ENCODE measurements around the gene GRM8.

GRM8 gene

DNA sequence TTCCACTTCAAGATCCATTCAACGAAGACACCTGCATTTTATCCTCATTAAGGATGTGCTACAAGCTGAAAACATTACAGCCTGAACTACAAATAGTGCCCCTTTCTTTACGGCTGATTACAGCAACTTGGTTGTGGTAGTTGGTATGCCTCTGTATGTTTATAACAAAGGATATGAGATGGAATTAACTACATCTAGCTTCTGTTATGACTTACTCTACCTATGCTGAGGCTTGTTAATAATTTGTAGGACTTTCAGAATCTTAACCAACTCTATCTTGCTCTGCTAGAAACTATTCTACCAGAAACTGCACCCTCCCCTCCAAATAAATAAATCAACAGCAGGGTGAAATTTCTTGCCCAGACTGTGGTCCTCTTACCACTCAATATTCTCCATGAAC lies 448.1 kb downstream of the GRM8 start:
- no peak for DNase-seq

GRCh38 chr7:126803990-126804389 lies 448.8 kb downstream of the GRM8 start:
- DNase-seq: peak; percentile 64

DNA sequence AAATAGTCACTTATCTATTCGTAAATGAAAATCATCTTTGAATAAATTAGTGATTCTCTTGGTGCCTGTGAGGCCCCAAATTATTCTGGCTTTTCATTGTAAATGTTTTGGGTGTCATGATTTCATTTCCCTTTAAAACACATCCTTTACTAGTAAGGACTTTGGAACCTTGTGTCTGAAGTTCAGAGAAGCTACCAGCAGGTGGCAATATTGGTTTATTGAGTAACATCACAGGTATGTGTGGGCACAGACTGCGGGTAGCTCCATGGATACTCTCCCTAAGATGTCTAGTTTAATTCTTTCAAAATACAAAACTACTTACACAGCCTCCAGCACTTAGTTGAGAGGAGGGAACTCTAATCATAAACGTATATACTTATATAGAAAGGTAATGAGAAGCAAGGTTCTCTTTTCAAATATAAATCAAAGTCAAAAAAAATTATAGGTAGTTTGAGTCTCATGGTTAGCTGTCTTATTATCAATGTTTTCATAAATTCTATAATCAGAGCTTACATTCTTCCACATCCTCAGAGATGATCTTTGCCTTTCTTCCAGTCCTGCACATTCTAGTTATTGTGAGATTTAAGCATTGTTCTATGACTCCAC lies 449.6 kb downstream of the GRM8 start:
- DNase-seq: peak; percentile 77

DNA sequence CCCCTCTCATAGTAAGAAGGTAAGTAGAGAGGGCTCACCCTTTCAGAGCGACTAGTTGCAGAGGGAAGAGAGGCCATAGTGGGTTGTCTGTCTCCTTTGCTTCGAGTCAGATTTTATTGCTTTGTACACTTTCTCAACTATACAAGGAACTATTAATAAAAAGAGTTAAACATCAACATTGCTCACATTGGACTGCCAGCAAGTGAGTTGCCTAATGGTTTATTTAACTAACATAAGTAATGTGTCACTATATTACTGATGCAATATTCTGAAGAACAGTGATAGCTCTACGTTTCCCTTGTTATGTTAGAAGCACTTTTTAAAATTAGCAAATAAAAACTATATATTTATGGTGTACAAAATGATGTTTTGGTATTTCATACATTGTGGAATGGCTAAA lies 451.0 kb downstream of the GRM8 start:
- no peak for DNase-seq

- DNase-seq: no peak
Observed at GRCh38 chr7:126799541-126799940, 453.2 kb downstream of the GRM8 start.

DNA sequence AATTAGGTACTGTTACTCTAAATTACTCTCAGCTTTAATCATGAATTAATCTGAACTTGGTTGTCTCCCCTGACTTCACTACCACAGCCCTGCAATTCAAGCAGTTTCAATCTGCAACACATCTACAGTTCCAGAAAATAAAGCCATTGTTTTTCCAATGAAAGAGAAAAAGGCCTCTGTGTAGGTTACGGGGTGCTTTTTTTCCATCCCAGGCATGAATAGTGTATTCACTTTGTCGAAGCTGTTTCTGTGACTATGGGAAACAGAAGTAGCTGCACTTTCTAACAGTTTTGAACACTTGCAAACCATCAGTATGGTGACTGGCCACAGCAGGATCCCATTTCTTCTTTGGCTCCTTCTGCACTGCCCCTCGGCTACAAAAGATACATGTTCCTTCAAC lies 460.2 kb downstream of the GRM8 start:
- DNase-seq: no peak

DNA sequence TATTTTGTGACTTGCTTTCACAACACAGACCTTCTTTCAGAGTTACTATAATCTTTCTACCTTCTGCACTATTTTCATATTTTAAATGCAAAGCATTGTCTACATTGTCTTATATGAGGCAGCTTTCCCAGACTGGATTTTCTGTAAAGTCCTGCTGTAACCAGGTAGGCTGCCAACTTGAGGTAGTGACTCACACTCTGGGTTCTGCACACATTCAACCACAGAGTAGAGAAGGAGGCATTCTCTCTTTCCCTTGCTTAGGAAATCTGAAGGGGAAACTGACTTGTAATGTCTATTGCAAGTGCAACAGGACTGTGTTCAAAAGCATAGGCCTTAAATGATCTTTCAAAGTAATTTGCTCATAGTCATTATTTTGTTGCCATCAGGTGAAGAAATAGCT lies 461.4 kb downstream of the GRM8 start:
- DNase-seq: no peak

DNA sequence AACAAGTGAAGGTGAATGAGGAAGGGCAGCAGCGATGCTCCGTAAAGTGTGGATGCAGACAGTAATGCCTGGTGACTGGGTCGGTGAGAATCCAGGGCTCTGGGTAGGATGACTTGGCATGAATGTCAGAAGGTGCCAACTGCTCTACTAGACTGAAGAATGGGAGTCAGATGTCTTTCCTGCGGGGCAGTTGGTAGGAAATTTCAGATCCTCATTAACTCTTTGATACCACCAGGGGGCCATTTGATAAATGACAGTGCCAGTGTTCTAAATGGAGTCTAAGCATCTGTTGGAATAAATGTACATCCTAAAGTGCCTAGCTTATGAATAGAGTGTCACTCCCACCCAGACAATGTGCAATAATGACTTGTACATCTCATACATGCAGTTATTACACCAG lies 462.0 kb downstream of the GRM8 start:
- DNase-seq: no peak

- no peak for DNase-seq
Observed at GRCh38 chr7:126783613-126784012, 469.1 kb downstream of the GRM8 start.

GRCh38 chr7:126780993-126781392 lies 471.7 kb downstream of the GRM8 start:
- no peak for DNase-seq

- no peak for DNase-seq
Observed at GRCh38 chr7:126778101-126778500, 474.6 kb downstream of the GRM8 start.

DNA sequence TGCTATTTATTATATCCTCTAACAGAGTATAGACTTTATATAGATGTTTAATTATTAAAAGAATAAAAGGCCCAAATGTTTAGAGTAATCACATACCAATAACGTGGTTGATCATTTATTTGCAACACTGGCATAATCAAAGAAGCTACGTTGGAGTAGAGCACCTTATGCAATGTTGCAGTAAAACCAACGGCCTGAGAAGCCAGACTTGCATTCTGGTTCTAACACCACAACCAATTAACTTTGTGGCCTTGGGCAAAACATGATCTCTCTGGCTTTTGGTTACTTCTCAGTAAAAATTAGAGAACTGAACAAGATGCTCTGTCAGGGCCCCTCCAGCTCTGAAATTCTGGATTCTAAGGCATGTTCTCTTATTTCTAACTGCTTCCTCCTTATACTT lies 476.2 kb downstream of the GRM8 start:
- peak; percentile 55 for DNase-seq

- no peak for DNase-seq
Observed at GRCh38 chr7:126774077-126774476, 478.7 kb downstream of the GRM8 start.

- DNase-seq: no peak
Observed at GRCh38 chr7:126768836-126769235, 483.9 kb downstream of the GRM8 start.

DNA sequence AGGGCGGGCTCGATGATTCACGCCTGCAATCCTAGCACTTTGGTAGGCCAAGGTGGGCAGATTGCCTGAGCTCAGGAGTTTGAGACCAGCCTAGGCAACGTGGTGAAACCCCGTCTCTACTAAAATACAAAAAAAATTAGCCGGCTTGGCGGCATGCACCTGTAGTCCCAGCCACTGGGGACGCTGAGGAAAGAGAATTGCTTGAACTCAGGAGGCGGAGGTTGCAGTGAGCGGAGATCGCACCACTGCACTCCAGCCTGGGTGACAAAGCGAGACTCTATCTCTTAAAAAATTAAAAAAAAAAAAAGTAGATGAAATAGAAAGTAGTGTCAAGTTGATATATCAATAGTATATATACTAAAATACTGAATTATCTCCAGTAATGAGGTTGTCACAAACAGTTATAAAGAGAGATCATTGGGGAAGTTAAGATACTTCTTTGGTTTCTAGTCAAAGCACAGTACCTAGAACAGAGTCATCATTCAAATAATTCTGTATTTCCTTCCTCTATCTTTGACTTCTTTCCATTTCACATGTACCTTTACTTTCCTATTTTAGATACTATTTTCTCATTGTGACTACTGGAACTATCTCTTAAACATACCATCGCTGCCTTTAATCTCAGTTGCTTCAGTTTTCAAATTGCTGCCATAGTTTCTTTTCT lies 491.7 kb downstream of the GRM8 start:
- no peak for DNase-seq

- DNase-seq: no peak
Observed at GRCh38 chr7:126755381-126755780, 497.4 kb downstream of the GRM8 start.

- DNase-seq: no peak
Observed at GRCh38 chr7:126750207-126750911, 502.4 kb downstream of the GRM8 start.

- DNase-seq: no peak
Observed at GRCh38 chr7:126728967-126729366, 523.8 kb downstream of the GRM8 start.

GRCh38 chr7:126727930-126728391 lies 524.8 kb downstream of the GRM8 start:
- peak; percentile 88 for DNase-seq

- peak; percentile 54 for DNase-seq
Observed at GRCh38 chr7:126723966-126724544, 528.7 kb downstream of the GRM8 start.

DNA sequence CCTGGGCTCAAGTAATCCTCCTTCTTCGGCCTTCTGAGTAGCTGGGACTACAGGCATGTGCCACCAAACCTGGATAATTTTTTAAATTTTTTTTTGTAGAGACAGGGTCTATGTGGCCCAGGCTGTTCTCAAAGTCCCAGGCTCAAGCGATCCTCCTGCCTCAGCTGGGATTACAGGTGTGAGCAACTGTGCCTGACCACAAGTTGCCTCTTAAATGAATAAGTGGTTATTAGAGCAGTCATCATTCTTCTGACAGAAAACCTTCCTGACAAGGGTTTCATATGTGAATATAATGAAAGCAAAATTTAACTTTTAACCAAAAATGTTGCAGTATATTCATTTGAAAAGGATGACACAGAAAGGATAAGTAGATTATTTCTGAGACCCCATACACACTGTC lies 532.5 kb downstream of the GRM8 start:
- DNase-seq: no peak

GRCh38 chr7:126718419-126718818 lies 534.3 kb downstream of the GRM8 start:
- DNase-seq: no peak

DNA sequence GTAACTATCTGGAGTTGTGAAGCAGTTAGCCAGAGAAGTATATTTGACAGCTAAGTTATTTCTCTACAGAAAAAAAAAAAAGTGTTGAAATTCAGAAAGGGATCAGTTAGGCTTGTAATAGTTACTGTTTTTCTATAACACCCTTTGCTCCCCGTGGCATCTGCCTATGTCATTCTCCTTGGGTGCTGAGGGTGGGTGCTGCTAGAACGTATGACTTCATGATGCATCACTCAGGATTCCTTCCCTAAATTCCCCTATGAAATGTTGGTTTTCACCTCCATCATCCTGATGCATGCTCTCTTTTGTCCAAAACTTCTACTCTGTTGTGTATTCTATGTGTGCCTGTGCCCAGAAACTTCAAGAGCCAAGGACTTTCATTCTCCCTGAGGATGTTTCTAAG lies 536.4 kb downstream of the GRM8 start:
- no peak for DNase-seq

DNA sequence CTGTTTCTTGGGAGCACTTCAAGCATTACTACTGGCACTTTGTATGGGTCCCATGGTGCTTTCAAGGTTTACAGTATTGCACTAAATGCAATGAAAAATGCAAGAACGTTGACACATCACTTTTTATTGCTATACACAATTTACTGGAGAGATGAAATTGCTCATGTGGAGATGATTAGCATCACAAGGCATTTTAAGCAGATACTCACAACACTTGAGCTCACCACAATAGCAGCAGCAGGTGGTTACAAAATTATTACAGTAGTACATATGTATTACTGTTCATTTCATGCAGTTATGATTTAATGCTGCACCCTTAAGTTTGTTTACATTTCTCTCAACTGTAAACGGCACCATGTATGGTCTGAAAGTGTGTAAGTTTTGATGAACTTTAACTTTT lies 537.7 kb downstream of the GRM8 start:
- DNase-seq: no peak

All from islet precursor cell (in vitro differentiated cells).